A549 (cell line): ENCODE data around the gene GXYLT1. TPM values are rescaled to one million over a fixed set of nuclear protein-coding genes. Genes with fewer than 3 reads are reported as not detected.

Experiments used
- ATAC-seq, 2 experiments: fragments of 200-7000 bp in 1 of 2; fragments of >200 bp in 1 of 2; cut with Nextera tagmentation in 1 of 2; cut with Tn5 transposase in 1 of 2; 3 replicates each; pipeline versions ENCODE4 v1.8.0 to v1.9.1; 2018 to 2020; ENCODE audit warnings: mild to moderate bottlenecking in 1 of 2, moderate library complexity in 1 of 2
- CTCF ChIA-PET: fragments of 300-600 bp; sonication (Branson Sonifier 250); formaldehyde crosslinking; extraction: SDS; loops from one replicate; lab custom pipeline; 2021; ENCODE audit warnings: antibody characterized with exemption, inconsistent platforms; lab: Yijun Ruan, JAX
- POLR2A ChIA-PET: fragments of 350-600 bp; formaldehyde crosslinking; extraction: SDS; loops from one replicate; lab custom pipeline; 2021; ENCODE audit warnings: antibody characterized with exemption, inconsistent platforms; lab: Yijun Ruan, JAX
- DNase-seq, 2 experiments: peaks; one replicate each; pipeline versions ENCODE4 v3.0.0 to v3.0.0-alpha.2; 2011 to 2016; ENCODE audit warnings: low read depth in 1 of 2, low spot score in 1 of 2
- FAIRE-seq: peaks from 2 replicates; lab custom pipeline; 2011; peaks lifted over from hg19 to GRCh38; lab: Jason Lieb, UNC
- H3K27ac ChIP-seq, 2 experiments: fragments of >200 bp; sonication (Bioruptor Twin); formaldehyde crosslinking; 3 replicates each; pipeline ENCODE4 v1.5.1; 2016 to 2017
- H3K4me1 ChIP-seq: fragments of >200 bp; sonication (Bioruptor Twin); formaldehyde crosslinking; 3 replicates; pipeline ENCODE4 v1.6.1; 2016
- H3K4me2 ChIP-seq: fragments of >200 bp; sonication (Bioruptor Twin); formaldehyde crosslinking; 3 replicates; pipeline ENCODE4 v1.6.1; 2016
- H3K4me3 ChIP-seq: fragments of >200 bp; sonication (Bioruptor Twin); formaldehyde crosslinking; 3 replicates; pipeline ENCODE4 v1.5.1; 2016
- H3K9me3 ChIP-seq: fragments of >200 bp; sonication (Bioruptor Twin); formaldehyde crosslinking; 3 replicates; pipeline ENCODE4 v1.6.1; 2016
- CBX2 ChIP-seq: fragments of 200-600 bp; sonication (generic); IDR thresholded peaks from 2 replicates; pipeline ENCODE4 v1.6.1; 2016; ENCODE audit warnings: low read depth, mild to moderate bottlenecking, borderline replicate concordance
- CBX8 ChIP-seq: fragments of 200-600 bp; sonication (generic); IDR thresholded peaks from 2 replicates; pipeline ENCODE4 v1.6.1; 2016
- E2F6 ChIP-seq: IDR thresholded peaks from 2 replicates; pipeline ENCODE4 v1.6.1; 2012; ENCODE audit warnings: low read depth, borderline replicate concordance
- EHF ChIP-seq: fragments of 250-450 bp; sonication (Bioruptor Pico); IDR thresholded peaks from 2 replicates; pipeline ENCODE4 v1.5.0; 2020; ENCODE audit warnings: mild to moderate bottlenecking
- EHMT2 ChIP-seq: fragments of 200-600 bp; sonication (generic); IDR thresholded peaks from 2 replicates; pipeline ENCODE4 v1.6.1; 2016; ENCODE audit warnings: antibody characterized with exemption, low read depth, mild to moderate bottlenecking, moderate library complexity
- ELK1 ChIP-seq: fragments of 150-350 bp; IDR thresholded peaks from 2 replicates; pipeline ENCODE4 v1.6.1; 2014; ENCODE audit warnings: low read depth, mild to moderate bottlenecking, low read length
- FOSL2 ChIP-seq, 2 experiments: fragments of 450-650 bp in 1 of 2; fragments of >200 bp in 1 of 2; sonication (Bioruptor Twin) in 1 of 2; formaldehyde crosslinking; IDR thresholded peaks; 2 replicates each; pipeline versions ENCODE4 v1.5.0 to v1.6.1; 2016 to 2020; ENCODE audit warnings: mild to moderate bottlenecking in 1 of 2, moderate library complexity in 1 of 2
- GATA3 ChIP-seq: IDR thresholded peaks from 2 replicates; pipeline ENCODE4 v1.6.1; 2012; ENCODE audit warnings: borderline replicate concordance
- HMGXB4 ChIP-seq: fragments of 250-450 bp; sonication (Bioruptor Pico); IDR thresholded peaks from 2 replicates; pipeline ENCODE4 v1.5.0; 2021; ENCODE audit warnings: mild to moderate bottlenecking, moderate library complexity, borderline replicate concordance
- HOXA7 ChIP-seq: fragments of 250-450 bp; sonication (Bioruptor Pico); IDR thresholded peaks from 2 replicates; pipeline ENCODE4 v1.5.0; 2020; ENCODE audit warnings: mild to moderate bottlenecking, moderate library complexity
- KDM5A ChIP-seq: fragments of 200-600 bp; sonication (generic); IDR thresholded peaks from 2 replicates; pipeline ENCODE4 v1.6.1; 2016; ENCODE audit warnings: antibody characterized with exemption, mild to moderate bottlenecking
- PHF8 ChIP-seq: fragments of 200-600 bp; sonication (generic); IDR thresholded peaks from 2 replicates; pipeline ENCODE4 v1.6.1; 2016; ENCODE audit warnings: low read depth, mild to moderate bottlenecking, antibody characterized with exemption, moderate library complexity, borderline replicate concordance
- POLR2AphosphoS2 ChIP-seq: conservative IDR thresholded peaks from 2 replicates; pipeline ENCODE4 v1.6.1; 2012; ENCODE audit warnings: low read length, improper control_type of control experiment, inconsistent platforms
- RAD21 ChIP-seq, 2 experiments: fragments of >200 bp in 1 of 2; sonication (Bioruptor Twin) in 1 of 2; formaldehyde crosslinking in 1 of 2; IDR thresholded peaks in 1 of 2; conservative IDR thresholded peaks in 1 of 2; 2 replicates in 1 of 2; 3 replicates in 1 of 2; pipeline ENCODE4 v1.6.1; 2012 to 2018; ENCODE audit warnings: inconsistent platforms in 1 of 2
- RNF2 ChIP-seq: fragments of 200-600 bp; sonication (generic); IDR thresholded peaks from 2 replicates; pipeline ENCODE4 v1.6.1; 2016; ENCODE audit warnings: low read depth, mild to moderate bottlenecking, antibody characterized with exemption, moderate library complexity, borderline replicate concordance
- TFCP2L1 ChIP-seq: fragments of 250-450 bp; sonication (Bioruptor Pico); IDR thresholded peaks from 2 replicates; pipeline ENCODE4 v1.5.0; 2021; ENCODE audit warnings: mild to moderate bottlenecking
- ZNF302 ChIP-seq: fragments of 250-450 bp; sonication (Bioruptor Pico); IDR thresholded peaks from 2 replicates; pipeline ENCODE4 v1.9.0; 2021; ENCODE audit warnings: inconsistent platforms, mild to moderate bottlenecking, moderate library complexity
- WGBS: methylation state at CpG from one replicate; pipeline ENCODE4 v1.1.6; 2017; ENCODE audit errors: missing lambda C conversion rate; 5-methylcytosine and 5-hydroxymethylcytosine counted together
- polyA plus RNA-seq, 4 experiments: library from polyadenylated mRNA; depleted of rRNA in 3 of 4; stranded (reverse); fragments of >200 nt; fragmentation: RNase III in 1 of 4; extraction: RNeasy Plus Mini Kit Qiagen cat#74134 plus additional on column Dnase treatment in 1 of 4; gene quantifications; 2 replicates in 3 of 4; 3 replicates in 1 of 4; pipeline ENCODE4 v1.2.3, GENCODE V29; 2011 to 2017
- TF ChIP-seq, protein P1 (sequence below): fragments of >200 bp; sonication (Bioruptor Twin); formaldehyde crosslinking; IDR thresholded peaks from 3 replicates; pipeline ENCODE4 v1.5.1; 2016
- TF ChIP-seq, protein P2 (sequence below): fragments of 200-600 bp; sonication (generic); IDR thresholded peaks from 2 replicates; pipeline ENCODE4 v1.6.1; 2016; ENCODE audit warnings: antibody characterized with exemption, mild to moderate bottlenecking, moderate library complexity
- TF ChIP-seq, protein P3 (sequence below): IDR thresholded peaks from 2 replicates; pipeline ENCODE4 v1.6.1; 2012

The GXYLT1 gene
- polyA plus RNA-seq, 2 of the 4 experiments (the other 2 are of a cell fraction), result 11.2 to 25.0 TPM

DNA sequence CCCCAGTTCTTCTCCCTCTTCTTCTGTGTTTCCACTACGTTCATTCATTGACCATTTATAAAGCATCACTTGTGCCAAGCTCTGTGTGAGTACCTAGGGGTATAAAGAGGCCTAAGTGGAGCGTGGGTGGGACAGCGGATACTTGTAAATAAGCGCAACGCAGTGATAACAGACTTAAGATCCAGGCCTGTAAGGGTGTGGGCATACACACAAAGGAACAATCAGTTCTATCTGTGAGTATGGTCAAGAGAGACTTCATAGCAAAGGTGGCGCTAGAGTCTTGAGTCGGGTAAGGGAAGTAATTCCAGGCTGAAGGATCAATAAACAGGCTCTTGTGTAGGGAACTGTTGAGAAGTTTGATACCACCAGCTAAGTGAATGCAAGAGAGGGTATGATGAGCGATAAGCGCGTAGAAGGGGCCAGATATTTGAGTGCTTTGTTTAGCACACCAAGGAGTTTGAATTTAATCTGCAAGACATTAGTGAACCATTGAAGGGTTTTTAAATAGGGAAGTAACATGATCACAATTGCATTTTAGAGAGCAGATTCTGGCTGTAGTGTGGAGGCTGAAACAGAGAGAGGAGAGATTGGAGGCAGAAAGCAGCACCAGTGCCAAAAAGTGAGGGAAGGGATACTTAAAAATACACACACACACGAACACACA is 1.0 kb upstream of the GXYLT1 start:
- DNase-seq (peak in 1 of 2 experiments; percentile 72), FAIRE-seq (no peak), ATAC-seq (peak; percentile 37 to 61; a peak in 4 of 6 replicates)
- Histone ChIP-seq H3K9me3 (no peaks in the 10 kb centered on the region), H3K4me2 (peak overlapping the region; percentile 84), H3K4me1 (peaks cover 43% of the 10 kb centered on the region), H3K27ac (peak overlapping the region; percentile 95 to 96), H3K4me3 (peak overlapping the region; percentile 82; the same call in 2 of the 3 replicates)
- ChIA-PET CTCF (interaction anchor here (0.5 to 2.1 kb wide), 14 partner anchors 8 to 241 kb away, joined by 3 to 10 read pairs (median 3); no protein-coding TSS in a partner anchor), POLR2A (interaction anchor here (0.5 to 1.3 kb wide), 8 partner anchors 8 to 181 kb away, joined by 3 to 6 read pairs (median 4); partner anchors contain the start of genes PPHLN1 and ZCRB1)
- TF ChIP-seq RAD21 (conservative IDR thresholded peaks at IDR 0.05 in 1 of 2, IDR thresholded peaks at IDR 0.05 in 1 of 2) (peak; percentile 47 to 60; a peak in 4 of 5 replicates), GATA3 (no peak), TFCP2L1 (CRISPR knock-in tag) (no peak), KDM5A (no peak), ELK1 (no peak)
- TF ChIP-seq, protein P1, sequence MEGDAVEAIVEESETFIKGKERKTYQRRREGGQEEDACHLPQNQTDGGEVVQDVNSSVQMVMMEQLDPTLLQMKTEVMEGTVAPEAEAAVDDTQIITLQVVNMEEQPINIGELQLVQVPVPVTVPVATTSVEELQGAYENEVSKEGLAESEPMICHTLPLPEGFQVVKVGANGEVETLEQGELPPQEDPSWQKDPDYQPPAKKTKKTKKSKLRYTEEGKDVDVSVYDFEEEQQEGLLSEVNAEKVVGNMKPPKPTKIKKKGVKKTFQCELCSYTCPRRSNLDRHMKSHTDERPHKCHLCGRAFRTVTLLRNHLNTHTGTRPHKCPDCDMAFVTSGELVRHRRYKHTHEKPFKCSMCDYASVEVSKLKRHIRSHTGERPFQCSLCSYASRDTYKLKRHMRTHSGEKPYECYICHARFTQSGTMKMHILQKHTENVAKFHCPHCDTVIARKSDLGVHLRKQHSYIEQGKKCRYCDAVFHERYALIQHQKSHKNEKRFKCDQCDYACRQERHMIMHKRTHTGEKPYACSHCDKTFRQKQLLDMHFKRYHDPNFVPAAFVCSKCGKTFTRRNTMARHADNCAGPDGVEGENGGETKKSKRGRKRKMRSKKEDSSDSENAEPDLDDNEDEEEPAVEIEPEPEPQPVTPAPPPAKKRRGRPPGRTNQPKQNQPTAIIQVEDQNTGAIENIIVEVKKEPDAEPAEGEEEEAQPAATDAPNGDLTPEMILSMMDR, result peak; percentile 49
- TF ChIP-seq, protein P2, sequence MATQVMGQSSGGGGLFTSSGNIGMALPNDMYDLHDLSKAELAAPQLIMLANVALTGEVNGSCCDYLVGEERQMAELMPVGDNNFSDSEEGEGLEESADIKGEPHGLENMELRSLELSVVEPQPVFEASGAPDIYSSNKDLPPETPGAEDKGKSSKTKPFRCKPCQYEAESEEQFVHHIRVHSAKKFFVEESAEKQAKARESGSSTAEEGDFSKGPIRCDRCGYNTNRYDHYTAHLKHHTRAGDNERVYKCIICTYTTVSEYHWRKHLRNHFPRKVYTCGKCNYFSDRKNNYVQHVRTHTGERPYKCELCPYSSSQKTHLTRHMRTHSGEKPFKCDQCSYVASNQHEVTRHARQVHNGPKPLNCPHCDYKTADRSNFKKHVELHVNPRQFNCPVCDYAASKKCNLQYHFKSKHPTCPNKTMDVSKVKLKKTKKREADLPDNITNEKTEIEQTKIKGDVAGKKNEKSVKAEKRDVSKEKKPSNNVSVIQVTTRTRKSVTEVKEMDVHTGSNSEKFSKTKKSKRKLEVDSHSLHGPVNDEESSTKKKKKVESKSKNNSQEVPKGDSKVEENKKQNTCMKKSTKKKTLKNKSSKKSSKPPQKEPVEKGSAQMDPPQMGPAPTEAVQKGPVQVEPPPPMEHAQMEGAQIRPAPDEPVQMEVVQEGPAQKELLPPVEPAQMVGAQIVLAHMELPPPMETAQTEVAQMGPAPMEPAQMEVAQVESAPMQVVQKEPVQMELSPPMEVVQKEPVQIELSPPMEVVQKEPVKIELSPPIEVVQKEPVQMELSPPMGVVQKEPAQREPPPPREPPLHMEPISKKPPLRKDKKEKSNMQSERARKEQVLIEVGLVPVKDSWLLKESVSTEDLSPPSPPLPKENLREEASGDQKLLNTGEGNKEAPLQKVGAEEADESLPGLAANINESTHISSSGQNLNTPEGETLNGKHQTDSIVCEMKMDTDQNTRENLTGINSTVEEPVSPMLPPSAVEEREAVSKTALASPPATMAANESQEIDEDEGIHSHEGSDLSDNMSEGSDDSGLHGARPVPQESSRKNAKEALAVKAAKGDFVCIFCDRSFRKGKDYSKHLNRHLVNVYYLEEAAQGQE, result no peak
- TF ChIP-seq, all 56 proteins: peak for 2
- 46% methylated on average over 11 of the region's 11 CpGs for WGBS

DNA sequence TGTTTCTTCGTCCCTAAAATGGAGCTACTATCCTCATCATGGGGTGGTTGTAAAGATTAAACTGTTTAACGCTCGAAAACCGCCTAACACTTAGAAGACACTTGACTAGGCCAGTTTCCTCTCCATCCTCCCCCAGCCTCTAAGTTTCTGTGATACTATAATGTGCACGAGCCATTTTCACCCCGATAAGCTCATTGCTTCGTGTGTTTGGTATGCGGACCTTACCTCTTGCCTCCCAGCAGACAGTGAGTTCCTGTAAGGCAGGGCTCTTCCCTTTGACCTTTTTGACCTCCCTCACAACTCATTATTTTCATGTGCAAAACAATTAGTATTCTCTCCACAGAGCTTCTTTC is 499 bp upstream of the GXYLT1 start:
- Histone ChIP-seq H3K9me3 (no peaks in the 10 kb centered on the region), H3K27ac (peak overlapping the region; percentile 95 to 96), H3K4me3 (peak overlapping the region; percentile 82), H3K4me1 (peaks cover 48% of the 10 kb centered on the region), H3K4me2 (peak overlapping the region; percentile 84)
- ChIA-PET CTCF (interaction anchor here (0.7 to 2.1 kb wide), 12 partner anchors 9 to 241 kb away, joined by 3 to 10 read pairs (median 4); no protein-coding TSS in a partner anchor), POLR2A (interaction anchor here (0.5 to 1.3 kb wide), 8 partner anchors 9 to 181 kb away, joined by 3 to 6 read pairs (median 4); partner anchors contain the start of genes PPHLN1 and ZCRB1)
- TF ChIP-seq POLR2AphosphoS2 (no peak), PHF8 (no peak), ZNF302 (CRISPR knock-in tag) (no peak), EHF (CRISPR knock-in tag) (no peak), EHMT2 (no peak), HOXA7 (CRISPR knock-in tag) (no peak), RNF2 (no peak), HMGXB4 (no peak), FOSL2 (IDR thresholded peaks at IDR 0.05) (no peak), FOSL2 (CRISPR knock-in tag; IDR thresholded peaks at IDR 0.05) (no peak), TFCP2L1 (CRISPR knock-in tag) (no peak), CBX8 (no peak), E2F6 (no peak; the same call in 1 of the 2 replicates), CBX2 (no peak)
- TF ChIP-seq, protein P3, sequence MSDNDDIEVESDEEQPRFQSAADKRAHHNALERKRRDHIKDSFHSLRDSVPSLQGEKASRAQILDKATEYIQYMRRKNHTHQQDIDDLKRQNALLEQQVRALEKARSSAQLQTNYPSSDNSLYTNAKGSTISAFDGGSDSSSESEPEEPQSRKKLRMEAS, result no peak
- no peak for DNase-seq
- ATAC-seq, result peak; percentile 22 to 30
- FAIRE-seq, result no peak
- 19% methylated on average over 8 of the region's 8 CpGs for WGBS
